Endothelial cell of umbilical vein (primary cell): ENCODE data around the gene CCDC60.

Experiments used
- CTCF ChIP-seq, 2 donors: IDR thresholded peaks; 1 replicate in 1 of 2; 2 replicates in 1 of 2; pipeline ENCODE4 v1.5.1; 2011; ENCODE audit warnings: low read length in 2 of 2, mild to moderate bottlenecking in 2 of 2, moderate library complexity in 2 of 2, control low read depth in 1 of 2, inconsistent platforms in 1 of 2, low read depth in 1 of 2; ENCODE audit not compliant: insufficient read depth in 1 of 2; ENCODE audit errors: extremely low read depth in 1 of 2
- EZH2 ChIP-seq: IDR thresholded peaks from 2 replicates; pipeline ENCODE4 v1.6.1; 2012; ENCODE audit warnings: borderline replicate concordance, low read depth, mild to moderate bottlenecking, moderate library complexity, low read length, inconsistent platforms; ENCODE audit not compliant: severe bottlenecking
- JUN ChIP-seq: IDR thresholded peaks from 2 replicates; pipeline ENCODE4 v1.6.1; 2011; ENCODE audit warnings: borderline replicate concordance, low read depth; ENCODE audit not compliant: insufficient read length, insufficient read depth
- MYC ChIP-seq: IDR thresholded peaks from one replicate; pipeline ENCODE4 v1.6.1; 2011; ENCODE audit warnings: mild to moderate bottlenecking, low read depth, low read length
- POLR2A ChIP-seq: IDR thresholded peaks from 2 replicates; pipeline ENCODE4 v1.6.1; 2012; ENCODE audit warnings: low read depth, mild to moderate bottlenecking, control low read depth, low read length
- POLR2AphosphoS5 ChIP-seq: IDR thresholded peaks from 2 replicates; pipeline ENCODE4 v1.6.1; 2012; ENCODE audit warnings: low read depth, mild to moderate bottlenecking, control low read depth, low read length, moderate library complexity; ENCODE audit not compliant: insufficient read depth

GRCh38 chr12:119475650-119476049, 141.1 kb downstream of the CCDC60 start:
- TF ChIP-seq POLR2A, result no peak
- no peak for TF ChIP-seq CTCF (IDR thresholded peaks at IDR 0.05; ENCODE audit: extremely low read depth in 1 of 2, insufficient read depth in 1 of 2, low read depth in 1 of 2, low read length in 2 of 2)
- no peak for TF ChIP-seq EZH2
- no peak for TF ChIP-seq POLR2AphosphoS5
- no peak for TF ChIP-seq JUN
- no peak for TF ChIP-seq MYC
